Ammon's horn (tissue), 1 donor: Measurements from ENCODE around the gene SCNN1A.
"Not testable (repeated sequence)": the region's sequence is repeated elsewhere in the genome, so short reads cannot be mapped to it uniquely, and the experiment has no call there.

Source experiments
- DNase-seq: peaks from one replicate; pipeline ENCODE4 v3.0.0-alpha.2; 2016; ENCODE audit warnings: low spot score

The SCNN1A gene

GRCh38 chr12:6347367-6348338 lies 27.7 kb downstream of the SCNN1A start:
- no peak for DNase-seq

- DNase-seq = no peak
Observed at GRCh38 chr12:6346942-6347341, 28.4 kb downstream of the SCNN1A start.

GRCh38 chr12:6346235-6346832 lies 29.0 kb downstream of the SCNN1A start:
- DNase-seq = no peak

DNA sequence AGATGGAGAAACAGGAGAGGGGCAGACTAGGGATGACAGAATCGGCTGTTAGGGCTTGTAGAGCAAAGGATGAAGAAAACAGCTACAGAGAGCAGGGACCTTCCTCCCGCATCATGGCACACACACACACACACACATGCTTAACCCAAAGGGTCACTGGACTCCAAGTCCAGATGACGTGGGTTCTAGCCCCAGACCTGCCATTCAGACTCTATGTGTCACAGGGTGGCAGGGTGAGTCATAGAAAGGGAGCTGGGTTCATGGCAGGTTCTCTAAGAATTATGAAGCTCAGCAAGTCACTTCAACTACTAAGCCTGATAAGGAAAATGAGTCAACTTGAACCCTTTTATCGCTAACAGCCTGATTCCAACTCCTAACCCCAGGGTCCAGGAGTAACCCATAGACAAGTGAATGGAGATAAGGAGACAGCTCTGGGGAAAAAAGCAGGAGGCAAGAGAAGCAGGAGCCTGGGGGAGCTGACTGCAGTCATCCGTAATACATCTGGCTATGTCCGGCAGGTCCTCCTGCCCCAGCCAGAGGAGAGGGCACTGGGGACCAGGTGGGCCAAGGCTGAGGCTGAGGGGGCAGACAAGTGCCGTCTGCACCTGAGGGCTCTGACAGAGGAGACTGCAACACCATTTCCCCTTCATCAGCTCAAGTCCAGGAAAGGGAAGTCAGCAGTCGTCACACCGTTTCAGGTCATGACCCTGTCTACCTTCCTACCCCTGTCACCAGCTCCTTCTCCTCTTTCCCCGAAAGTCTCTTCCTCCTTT lies 29.9 kb downstream of the SCNN1A start:
- no peak for DNase-seq

DNA sequence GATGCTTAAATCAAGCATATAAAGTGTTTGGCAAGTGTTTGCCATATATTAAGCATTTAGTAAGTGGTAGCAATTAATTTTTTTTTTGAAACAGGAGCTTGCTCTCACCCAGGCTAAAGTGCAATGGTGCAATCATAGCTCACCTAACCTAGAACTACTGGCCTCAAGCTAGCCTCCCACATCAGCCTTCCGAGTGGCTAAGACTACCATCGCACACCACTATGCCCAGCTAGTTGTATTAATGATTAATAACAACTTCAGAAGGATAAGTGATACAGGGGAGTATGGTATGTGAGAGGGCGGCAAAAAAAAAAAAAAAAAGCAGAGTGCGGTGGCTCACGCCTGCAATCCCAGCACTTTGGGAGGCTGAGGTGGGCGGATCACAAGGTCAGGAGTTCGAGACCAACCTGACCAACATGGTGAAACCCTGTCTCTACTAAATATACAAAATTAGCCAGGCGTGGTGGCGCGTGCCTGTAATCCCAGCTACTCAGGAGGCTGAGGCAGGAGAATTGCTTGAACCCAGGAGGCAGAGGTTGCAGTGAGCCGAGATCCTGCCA lies 31.2 kb downstream of the SCNN1A start:
- DNase-seq = not testable (repeated sequence)

- no peak for DNase-seq
Observed at GRCh38 chr12:6343518-6343917, 31.8 kb downstream of the SCNN1A start.

DNA sequence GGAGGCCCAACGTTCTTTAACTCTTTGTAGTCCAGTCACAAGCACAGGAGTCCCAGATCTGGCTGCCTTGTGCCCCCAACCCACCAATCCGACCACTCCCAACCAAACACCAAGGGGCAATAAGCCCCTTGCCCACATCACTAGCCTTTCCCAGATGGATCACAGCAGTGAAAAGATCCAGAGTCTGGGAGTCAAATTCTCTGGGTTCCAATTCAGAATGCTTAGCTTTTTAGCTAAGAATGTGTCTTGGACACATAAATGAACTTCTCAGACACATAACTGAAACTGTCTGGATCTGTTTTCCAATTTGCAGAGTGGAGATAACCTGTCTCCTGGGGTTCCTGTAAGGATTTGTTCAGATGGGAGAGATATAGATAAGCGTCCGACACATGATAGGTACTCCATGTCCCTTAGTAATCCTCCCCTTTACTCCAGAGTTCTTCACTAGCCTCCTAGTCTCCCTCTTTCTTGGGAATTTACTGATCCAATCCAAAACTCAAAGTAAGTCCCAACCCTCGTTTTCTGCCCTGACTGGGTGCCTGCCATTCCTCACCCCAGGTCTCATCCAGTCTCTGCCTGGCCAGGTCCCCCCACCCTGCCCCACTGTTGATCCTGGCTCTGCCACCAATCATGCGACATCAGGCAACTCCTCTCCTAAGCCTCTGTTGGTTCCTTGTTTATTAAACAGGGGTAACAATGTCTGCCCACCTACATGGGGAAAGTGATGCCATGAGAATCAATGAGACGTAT lies 33.0 kb downstream of the SCNN1A start:
- DNase-seq = no peak

- peak; percentile 86 for DNase-seq
Observed at GRCh38 chr12:6341417-6342139, 33.8 kb downstream of the SCNN1A start, which contains the start of gene TNFRSF1A. TNFRSF1A (minus strand) TSS chr12:6342076; CDS start chr12:6341814, 262 bp downstream.

- no peak for DNase-seq
Observed at GRCh38 chr12:6340745-6341416, 34.5 kb downstream of the SCNN1A start.

DNA sequence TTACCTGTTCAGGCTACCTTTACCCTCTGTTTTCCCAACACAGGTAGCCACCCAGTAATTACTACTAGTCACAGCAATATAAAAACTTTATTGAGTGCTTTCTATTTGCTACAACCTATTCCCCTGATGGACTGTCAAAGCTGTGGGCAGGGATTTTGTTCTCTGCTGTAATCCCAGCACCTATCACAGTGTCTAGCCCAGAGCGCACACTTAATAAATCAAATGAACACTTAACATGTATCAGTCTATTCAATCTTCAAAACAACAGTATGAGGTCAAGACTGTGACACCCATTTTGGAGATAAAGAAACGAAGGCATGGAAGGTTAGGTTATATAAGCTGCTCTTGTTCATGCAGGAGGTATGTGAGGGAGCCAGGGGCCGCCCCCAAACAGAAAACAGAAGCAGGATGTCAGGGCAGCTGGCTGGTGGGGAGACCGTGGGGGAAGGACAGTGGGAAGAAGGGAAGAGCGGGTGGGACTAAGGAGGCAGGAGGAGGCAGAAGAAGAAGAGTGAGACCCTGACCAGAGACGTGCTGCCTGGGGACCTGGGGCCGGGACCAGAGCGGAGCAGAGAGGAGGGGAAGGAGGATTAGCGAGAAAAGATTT lies 35.2 kb downstream of the SCNN1A start:
- peak; percentile 46 for DNase-seq

GRCh38 chr12:6338955-6339354 lies 36.4 kb downstream of the SCNN1A start:
- no peak for DNase-seq

- not testable (repeated sequence) for DNase-seq
Observed at GRCh38 chr12:6338536-6338935, 36.8 kb downstream of the SCNN1A start.

- DNase-seq = no peak
Observed at GRCh38 chr12:6337958-6338433, 37.4 kb downstream of the SCNN1A start.

GRCh38 chr12:6336889-6337853 lies 38.2 kb downstream of the SCNN1A start:
- DNase-seq = no peak

GRCh38 chr12:6336079-6336888 lies 39.1 kb downstream of the SCNN1A start:
- peak; percentile 87 for DNase-seq

DNA sequence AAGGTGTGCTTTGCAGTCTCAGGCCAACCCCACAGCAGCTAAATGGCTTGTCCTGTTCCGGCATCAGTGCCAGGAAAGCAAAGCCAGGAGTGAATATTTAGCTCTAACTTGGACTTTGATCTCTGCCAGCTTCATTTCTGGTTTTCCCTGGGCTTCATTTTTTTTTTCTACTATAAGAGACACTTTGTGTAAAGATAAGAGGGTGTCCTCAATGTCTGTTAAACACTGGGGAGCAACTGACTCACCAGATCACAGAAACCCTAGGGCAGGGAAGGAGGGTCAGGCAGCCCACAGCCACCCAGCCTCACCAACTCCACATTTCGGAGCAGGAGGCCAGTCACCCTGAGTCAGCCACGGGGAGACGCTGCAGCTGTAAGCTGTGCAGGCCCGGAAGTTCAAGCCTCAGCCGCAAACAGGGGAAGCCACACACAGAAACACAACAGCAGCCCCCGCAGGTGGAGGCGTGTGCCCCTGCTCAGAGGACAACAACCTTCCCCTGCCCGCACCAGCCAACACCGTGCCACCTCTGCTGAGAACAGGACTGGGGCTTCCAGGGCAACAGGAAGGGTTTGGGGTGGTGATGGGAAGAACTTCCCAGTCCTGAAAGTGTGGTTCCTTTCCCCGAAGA lies 39.8 kb downstream of the SCNN1A start:
- peak; percentile 53 for DNase-seq

DNA sequence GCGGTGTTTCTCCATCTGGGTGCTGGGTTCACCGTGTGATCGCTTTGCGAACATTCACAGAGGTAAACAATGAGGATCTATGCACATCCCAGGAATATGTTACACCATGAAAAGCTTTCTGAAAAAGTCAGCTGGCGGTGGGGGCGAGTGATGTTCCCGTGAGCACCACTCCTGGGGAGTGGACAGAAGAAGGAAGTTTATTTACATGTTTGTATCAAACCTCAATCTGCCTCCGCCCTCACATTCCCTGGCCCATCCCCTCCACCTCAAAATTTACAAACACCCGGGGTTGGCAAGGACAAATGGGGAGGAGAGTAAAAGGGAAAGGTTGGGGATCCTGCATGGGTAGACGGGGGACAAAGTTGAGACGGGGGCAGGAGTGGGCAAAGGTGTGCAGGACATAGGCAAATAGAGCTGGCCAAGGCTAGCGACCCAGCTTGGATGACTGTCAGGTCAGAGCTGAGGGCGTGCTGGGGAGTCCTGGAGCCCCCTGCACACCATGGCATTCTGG lies 40.4 kb downstream of the SCNN1A start:
- no peak for DNase-seq
